GDM1 (cell line): Measurements from ENCODE around the gene CAMSAP1.

Source experiments
- DNase-seq: peaks from one replicate; lab custom pipeline; 2025; lab: John Stamatoyannopoulos, UW

CAMSAP1 gene

DNA sequence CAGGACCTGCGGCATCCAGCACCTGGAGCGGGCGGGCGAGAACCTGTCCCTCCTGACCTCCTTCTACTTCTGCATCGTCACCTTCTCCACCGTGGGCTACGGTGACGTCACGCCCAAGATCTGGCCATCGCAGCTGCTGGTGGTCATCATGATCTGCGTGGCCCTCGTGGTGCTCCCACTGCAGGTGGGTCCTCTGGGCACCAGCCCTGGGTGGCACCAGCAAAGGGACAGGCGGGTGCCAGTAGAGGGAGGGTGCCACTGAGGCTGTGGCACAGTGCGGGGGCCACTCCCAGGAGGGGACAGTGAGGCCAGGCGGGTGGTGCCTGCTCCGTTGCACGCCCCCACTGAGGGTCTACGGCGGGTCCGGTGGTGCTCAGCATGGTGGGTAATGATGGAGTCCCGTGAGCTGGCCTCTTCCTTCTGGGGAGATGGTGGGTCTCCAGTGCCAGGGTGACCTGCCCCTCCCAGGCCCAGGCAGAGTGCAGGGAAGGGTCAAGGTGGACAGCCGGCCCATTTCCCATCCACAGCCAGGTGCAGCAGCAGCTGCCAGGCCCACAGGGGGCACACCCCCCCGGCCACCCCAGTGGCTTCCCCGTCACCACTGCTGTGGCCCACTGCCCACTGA, 147.6 kb downstream of the CAMSAP1 start:
- DNase-seq = no peak

DNA sequence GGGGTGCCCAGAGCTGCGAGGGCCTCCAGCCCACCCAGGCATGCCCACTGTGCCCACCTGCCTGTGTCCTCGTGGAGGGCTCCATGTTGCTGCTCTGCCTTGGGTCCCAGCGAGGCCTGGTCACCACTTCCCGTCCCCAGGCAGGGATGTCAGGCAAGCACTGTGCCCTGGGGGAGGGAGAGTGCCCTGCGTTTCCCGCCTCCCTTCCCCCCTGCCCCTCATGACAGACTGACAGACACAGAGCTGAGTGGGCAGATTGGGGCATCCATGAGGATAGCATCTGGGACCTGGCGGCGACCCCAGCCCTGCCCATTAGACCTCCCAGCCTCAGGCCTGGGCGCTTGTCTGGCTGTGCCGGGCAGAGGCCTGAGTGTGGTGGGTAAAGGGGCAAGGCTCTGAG, 148.5 kb downstream of the CAMSAP1 start:
- no peak for DNase-seq
